Peyer's patch (tissue), 4 donors: ENCODE measurements around the gene EPPIN. TPM values are rescaled to one million over a fixed set of nuclear protein-coding genes. Genes with fewer than 3 reads are reported as not detected.
A peak's percentile ranks its signal among the peaks of the same experiment; 100 is the strongest.

Experiments used
- DNase-seq, 3 donors: peaks; one replicate each; pipeline ENCODE4 v3.0.0-alpha.2; 2017 to 2019
- H3K27ac ChIP-seq, 4 donors: fragments of 200-600 bp; sonication (generic); one replicate each; pipeline ENCODE4 v1.5.1; 2016 to 2019
- H3K27me3 ChIP-seq, 2 donors: fragments of 200-600 bp; sonication (generic); one replicate each; pipeline ENCODE4 v1.5.1; 2019
- H3K36me3 ChIP-seq, 3 donors: fragments of 200-600 bp; sonication (generic); one replicate each; pipeline ENCODE4 v1.5.1; 2016 to 2019
- H3K4me1 ChIP-seq, 4 donors: fragments of 200-600 bp; sonication (generic); one replicate each; pipeline ENCODE4 v1.5.1; 2016 to 2019
- H3K4me3 ChIP-seq, 4 donors: fragments of 200-600 bp; sonication (generic); 1 replicate in 3 of 4; 2 replicates in 1 of 4; pipeline ENCODE4 v1.5.1; 2016 to 2019; ENCODE audit warnings: mild to moderate bottlenecking in 1 of 4
- H3K9me3 ChIP-seq, 4 donors: fragments of 200-600 bp; sonication (generic); one replicate each; pipeline ENCODE4 v1.5.1; 2016 to 2019; ENCODE audit warnings: mild to moderate bottlenecking in 1 of 4
- CTCF ChIP-seq, 6 experiments: fragments of 450-650 bp in 4 of 6; fragments of 200-600 bp in 2 of 6; sonication (generic) in 1 of 6; IDR thresholded peaks; one replicate each; pipeline ENCODE4 v1.5.1; 2017 to 2019; ENCODE audit warnings: antibody characterized with exemption in 6 of 6, mild to moderate bottlenecking in 3 of 6, moderate library complexity in 1 of 6
- POLR2A ChIP-seq, 2 donors: fragments of 450-650 bp; IDR thresholded peaks; one replicate each; pipeline ENCODE4 v1.5.1; 2017; ENCODE audit warnings: antibody characterized with exemption in 2 of 2, mild to moderate bottlenecking in 2 of 2, moderate library complexity in 2 of 2
- small RNA-seq, 2 donors: library from RNA; depleted of rRNA; stranded (forward); fragments of <200 nt; gene quantifications; one replicate each; pipeline ENCODE3, GENCODE V24; 2016
- total RNA-seq, 4 donors: library from RNA; depleted of rRNA; stranded (reverse); fragments of >200 nt; gene quantifications; one replicate each; pipeline ENCODE4 v1.1.0, GENCODE V29; 2016

Gene EPPIN
- total RNA-seq, 4 donors from 2014 or later, result not detected

GRCh38 chr20:45501600-45501999, 45.6 kb downstream of the EPPIN start:
- Histone ChIP-seq H3K36me3 (no peaks in the 10 kb centered on the region), H3K27ac (no peak overlapping the region), H3K4me3 (no peak overlapping the region), H3K9me3 (no peaks in the 10 kb centered on the region), H3K4me1 (peaks cover 0 to 9% (median 0%) of the 10 kb centered on the region in 4 donors), H3K27me3 (no peaks in the 10 kb centered on the region)
- no peak for TF ChIP-seq CTCF (IDR thresholded peaks at IDR 0.05)
- TF ChIP-seq POLR2A (IDR thresholded peaks at IDR 0.05), result no peak
- no peak for DNase-seq

- peaks cover 0 to 9% (median 0%) of the 10 kb centered on the region in 4 donors for H3K4me1 ChIP-seq
- H3K9me3 ChIP-seq, result no peaks in the 10 kb centered on the region
- DNase-seq, result peak in 2 of 3 donors; percentile 86 to 91
- H3K4me3 ChIP-seq, result no peak overlapping the region
- H3K36me3 ChIP-seq, result no peaks in the 10 kb centered on the region
- H3K27me3 ChIP-seq, result no peaks in the 10 kb centered on the region
- peak overlapping the region in 2 of 4 donors; percentile 25 to 48 for H3K27ac ChIP-seq
- peak in 1 of 2 donors; percentile 43 for TF ChIP-seq POLR2A (IDR thresholded peaks at IDR 0.05)
- TF ChIP-seq CTCF (IDR thresholded peaks at IDR 0.05), result no peak
Observed at GRCh38 chr20:45500022-45500421, 47.2 kb downstream of the EPPIN start.

- TF ChIP-seq POLR2A (IDR thresholded peaks at IDR 0.05) (no peak), CTCF (IDR thresholded peaks at IDR 0.05) (no peak)
- H3K4me1 ChIP-seq, result peaks cover 0 to 9% (median 0%) of the 10 kb centered on the region in 4 donors
- no peaks in the 10 kb centered on the region for H3K36me3 ChIP-seq
- H3K27me3 ChIP-seq, result no peaks in the 10 kb centered on the region
- no peaks in the 10 kb centered on the region for H3K9me3 ChIP-seq
- no peak overlapping the region for H3K4me3 ChIP-seq
- no peak overlapping the region for H3K27ac ChIP-seq
- DNase-seq, result no peak
Observed at GRCh38 chr20:45497971-45498494, 49.2 kb downstream of the EPPIN start.

GRCh38 chr20:45496166-45496565, 51.0 kb downstream of the EPPIN start:
- no peak overlapping the region for H3K4me3 ChIP-seq
- TF ChIP-seq POLR2A (IDR thresholded peaks at IDR 0.05) (no peak), CTCF (IDR thresholded peaks at IDR 0.05) (no peak)
- no peaks in the 10 kb centered on the region for H3K36me3 ChIP-seq
- no peak for DNase-seq
- no peaks in the 10 kb centered on the region for H3K27me3 ChIP-seq
- H3K4me1 ChIP-seq, result peaks cover 0 to 9% (median 0%) of the 10 kb centered on the region in 4 donors
- no peak overlapping the region for H3K27ac ChIP-seq
- no peaks in the 10 kb centered on the region for H3K9me3 ChIP-seq

- TF ChIP-seq POLR2A (IDR thresholded peaks at IDR 0.05) (no peak), CTCF (IDR thresholded peaks at IDR 0.05) (no peak)
- no peaks in the 10 kb centered on the region for H3K9me3 ChIP-seq
- DNase-seq, result no peak
- peaks cover 0 to 9% (median 0%) of the 10 kb centered on the region in 4 donors for H3K4me1 ChIP-seq
- H3K36me3 ChIP-seq, result no peaks in the 10 kb centered on the region
- no peak overlapping the region for H3K27ac ChIP-seq
- no peaks in the 10 kb centered on the region for H3K27me3 ChIP-seq
- no peak overlapping the region for H3K4me3 ChIP-seq
Observed at GRCh38 chr20:45495501-45495941, 51.7 kb downstream of the EPPIN start.

Small RNA genes within 50 kb of the gene (small RNA-seq; reads per million reads assigned to genes)
- gene AL031663.1, result 0 reads per million in 2 donors
- 0 reads per million in 2 donors for gene HSPD1P21
- 0 reads per million in 2 donors for gene RNA5SP485

Other genes with a start within 250 kb of the EPPIN start
- not detected for gene RBPJL, start 240.6 kb downstream of the EPPIN start, total RNA-seq
- gene MATN4, start 239.1 kb downstream of the EPPIN start, total RNA-seq, result not detected
- 10 to 100 TPM; 21.5 to 49.7 (median 32.5) TPM for gene SDC4, start 199.0 kb downstream of the EPPIN start, total RNA-seq
- 10 to 100 TPM; 23.1 to 62.2 (median 46.9) TPM for gene SYS1, start 184.2 kb downstream of the EPPIN start, total RNA-seq
- not detected for gene TP53TG5, start 169.1 kb downstream of the EPPIN start, total RNA-seq
- gene DBNDD2, start 139.1 kb downstream of the EPPIN start, total RNA-seq, result 10 to 100 TPM; 62.7 to 75.2 (median 68.0) TPM
- gene PIGT, start 131.3 kb downstream of the EPPIN start, total RNA-seq, result 100 to 1,000 TPM in 3 of 4 donors, 10 to 100 TPM in 1; 87.5 to 147 (median 113) TPM
- gene WFDC2, start 77.6 kb downstream of the EPPIN start, total RNA-seq, result 10 to 100 TPM in 1 of 4 donors, 1 to 10 TPM in 2, not detected in 1; 2.1 to 12.4 (median 7.9) TPM
- not detected for gene SPINT3, start 31.8 kb downstream of the EPPIN start, total RNA-seq
- gene WFDC6, start 7.9 kb downstream of the EPPIN start, total RNA-seq, result not detected
- gene WFDC8, start 31.9 kb upstream of the EPPIN start, total RNA-seq, result not detected
- gene WFDC10A, start 82.3 kb upstream of the EPPIN start, total RNA-seq, result not detected
- gene WFDC9, start 83.9 kb upstream of the EPPIN start, total RNA-seq, result not detected
- not detected for gene WFDC11, start 122.8 kb upstream of the EPPIN start, total RNA-seq
- not detected for gene WFDC13, start 154.6 kb upstream of the EPPIN start, total RNA-seq
- not detected for gene WFDC10B, start 157.6 kb upstream of the EPPIN start, total RNA-seq
- gene SPINT4, start 174.9 kb upstream of the EPPIN start, total RNA-seq, result not detected
- gene WFDC3, start 244.5 kb upstream of the EPPIN start, total RNA-seq, result not detected
- 10 to 100 TPM; 21.5 to 41.4 (median 25.2) TPM for gene DNTTIP1, start 244.6 kb upstream of the EPPIN start, total RNA-seq